GM19193 (cell line): ENCODE data around the gene MYL12B.

Source experiments
- POLR2A ChIP-seq: IDR thresholded peaks from 4 replicates; pipeline ENCODE4 v1.6.1; 2011; ENCODE audit not compliant: insufficient read depth, insufficient read length; ENCODE audit errors: extremely low read depth

Gene MYL12B

GRCh38 chr18:3269241-3269913 lies 7.4 kb downstream of the MYL12B start:
- no peak for TF ChIP-seq POLR2A

GRCh38 chr18:3269914-3270299 lies 8.0 kb downstream of the MYL12B start:
- TF ChIP-seq POLR2A, result no peak

- TF ChIP-seq POLR2A, result no peak
Observed at GRCh38 chr18:3273042-3273441, 11.1 kb downstream of the MYL12B start.

GRCh38 chr18:3279201-3280185 lies 17.6 kb downstream of the MYL12B start:
- TF ChIP-seq POLR2A, result no peak

- TF ChIP-seq POLR2A, result no peak
Observed at GRCh38 chr18:3281456-3282400, 19.8 kb downstream of the MYL12B start.

GRCh38 chr18:3283253-3283863 lies 21.4 kb downstream of the MYL12B start:
- TF ChIP-seq POLR2A, result no peak

GRCh38 chr18:3283908-3284307 lies 22.0 kb downstream of the MYL12B start:
- TF ChIP-seq POLR2A, result no peak

GRCh38 chr18:3284501-3284900 lies 22.6 kb downstream of the MYL12B start:
- no peak for TF ChIP-seq POLR2A

GRCh38 chr18:3286159-3286558 lies 24.2 kb downstream of the MYL12B start:
- no peak for TF ChIP-seq POLR2A

GRCh38 chr18:3293196-3293951 lies 31.4 kb downstream of the MYL12B start:
- no peak for TF ChIP-seq POLR2A

GRCh38 chr18:3294435-3295080 lies 32.6 kb downstream of the MYL12B start:
- no peak for TF ChIP-seq POLR2A

GRCh38 chr18:3297025-3297984 lies 35.4 kb downstream of the MYL12B start:
- peak; percentile 72 for TF ChIP-seq POLR2A
